Retinal pigment epithelial cell (primary cell): ENCODE measurements around the gene JADE1.

ENCODE experiments used
- DNase-seq: peaks from one replicate; pipeline ENCODE4 v3.0.0-alpha.2; 2010; ENCODE audit warnings: low read depth
- H3K4me3 ChIP-seq: 2 replicates; pipeline ENCODE4 v1.5.1; 2011; ENCODE audit warnings: mild to moderate bottlenecking, low read length, control low read depth, moderate library complexity
- CTCF ChIP-seq: conservative IDR thresholded peaks from 2 replicates; pipeline ENCODE4 v1.5.1; 2011; ENCODE audit warnings: low read depth, low read length, control low read depth, inconsistent platforms

The JADE1 gene

GRCh38 chr4:128907981-128908380, 98.5 kb downstream of the JADE1 start:
- no peak for TF ChIP-seq CTCF
- DNase-seq: no peak
- H3K4me3 ChIP-seq: no peak overlapping the region

- no peak for TF ChIP-seq CTCF
- H3K4me3 ChIP-seq: no peak overlapping the region
- no peak for DNase-seq
Measured at GRCh38 chr4:128908735-128909134, 99.2 kb downstream of the JADE1 start.

- no peak overlapping the region for H3K4me3 ChIP-seq
- TF ChIP-seq CTCF: no peak
Measured at GRCh38 chr4:128913228-128913627, 103.7 kb downstream of the JADE1 start.

GRCh38 chr4:128915544-128915943, 106.0 kb downstream of the JADE1 start:
- H3K4me3 ChIP-seq: no peak overlapping the region
- no peak for DNase-seq
- TF ChIP-seq CTCF: no peak

More at GRCh38 chr4:128913228-128913627, 103.7 kb downstream of the JADE1 start:
- DNase-seq: no peak

GRCh38 chr4:128916832-128917231, 107.3 kb downstream of the JADE1 start:
- DNase-seq: no peak
- no peak overlapping the region for H3K4me3 ChIP-seq
- no peak for TF ChIP-seq CTCF

GRCh38 chr4:128917781-128918180, 108.3 kb downstream of the JADE1 start:
- DNase-seq: no peak
- TF ChIP-seq CTCF: no peak

GRCh38 chr4:128921954-128922353, 112.5 kb downstream of the JADE1 start:
- no peak for TF ChIP-seq CTCF
- no peak for DNase-seq
- H3K4me3 ChIP-seq: no peak overlapping the region

More at GRCh38 chr4:128917781-128918180, 108.3 kb downstream of the JADE1 start:
- no peak overlapping the region for H3K4me3 ChIP-seq
